ENCODE results near the gene DNPEP. TPM values are rescaled to one million over a fixed set of nuclear protein-coding genes. Genes with fewer than 3 reads are reported as not detected.

DNPEP gene
- total and polyA plus RNA-seq, 2 donors (not counting 1 experiment from before 2014, with no cell fraction given): 82.6 to 91.7 TPM

GRCh38 chr2:219388121-219388906 is 602 bp upstream of the DNPEP start:
- H3K9me3 Mint-ChIP-seq (ENCODE audit: insufficient read depth): no peaks in the 10 kb centered on the region
- ATAC-seq (ENCODE audit: low read depth): peak; percentile 77

More at GRCh38 chr2:219388121-219388906, 602 bp upstream of the DNPEP start:
- TF ChIP-seq CTCF (IDR thresholded peaks at IDR 0.05): peak; percentile 70
- TF ChIP-seq EZH2 (IDR thresholded peaks at IDR 0.05; ENCODE audit: borderline replicate concordance, insufficient read depth, low read depth, low read length, poor library complexity, severe bottlenecking): no peak
- Histone ChIP-seq H3K9ac (ENCODE audit: low read length) (peak overlapping the region; percentile 55), H3K9me3 (ENCODE audit: control extremely low read depth in 1 of 3, control insufficient read depth in 2 of 3, insufficient read depth in 1 of 3, low read length in 2 of 3) (peaks cover 0 to 3% (median 0%) of the 10 kb centered on the region in 3 donors), H3K27ac (ENCODE audit: low read length in 2 of 2) (peak overlapping the region; percentile 62 to 85), H3K36me3 (replicated peaks in 1 of 2; ENCODE audit: control extremely low read depth in 1 of 2, control insufficient read depth in 1 of 2, extremely low read depth in 1 of 2, insufficient read depth in 2 of 2, low read length in 1 of 2) (peaks cover 0 to 30% of the 10 kb centered on the region in 2 experiments), H3K4me2 (replicated peaks; ENCODE audit: low read depth, low read length, poor library complexity, severe bottlenecking) (peak overlapping the region; percentile 77), H3K27me3 (replicated peaks in 1 of 4; ENCODE audit: control extremely low read depth in 1 of 4, control insufficient read depth in 3 of 4, insufficient read depth in 4 of 4, low read length in 3 of 4) (peaks cover 0 to 3% (median 0%) of the 10 kb centered on the region in 4 experiments), H2AFZ (ENCODE audit: insufficient read depth, low read depth, low read length, poor library complexity, severe bottlenecking) (peak overlapping the region; percentile 92), H3K4me1 (ENCODE audit: control insufficient read depth in 2 of 2, insufficient read depth in 2 of 2, low read length in 2 of 2) (peaks cover 15 to 18% of the 10 kb centered on the region in 2 donors), H3K4me3 (ENCODE audit: control extremely low read depth in 1 of 5, extremely low read depth in 1 of 5, insufficient read depth in 1 of 5, low read depth in 2 of 5, low read length in 4 of 5) (peak overlapping the region in 4 of 5 experiments; percentile 23 to 50 (median 45)), H3K79me2 (ENCODE audit: control insufficient read depth, insufficient read depth, low read length) (peaks cover 19% of the 10 kb centered on the region), H4K20me1 (ENCODE audit: control insufficient read depth, insufficient read depth, low read length, poor library complexity, severe bottlenecking) (no peaks in the 10 kb centered on the region)
- Mint-ChIP-seq H3K4me3 (peak overlapping the region; percentile 95), H3K27me3 (peaks cover 5% of the 10 kb centered on the region), H3K27ac (peak overlapping the region; percentile 93), H3K4me1 (peaks cover 13% of the 10 kb centered on the region)
- ChIA-PET CTCF (interaction anchor here (0.7 to 6.0 kb wide), 22 partner anchors 10 to 987 kb away, joined by 3 to 32 read pairs (median 4); partner anchors contain the start of genes BCS1L, DNAJB2, GLB1L and STK16), POLR2A (interaction anchor here (0.6 to 2.6 kb wide), 15 partner anchors 16 to 1162 kb away, joined by 3 to 12 read pairs (median 4); partner anchors contain the start of genes CNPPD1, DNAJB2, GLB1L and GMPPA)
- intact Hi-C loops (cut with micrococcal nuclease): loop anchor here (1.0 to 5.0 kb wide), 12 partner anchors 91 to 1171 kb away; partner anchors contain the start of genes ANKZF1, ARPC2, ATG9A and BCS1L
- DNase-seq: peak; percentile 99
- under 1% methylated on average over 50 of the region's 78 CpGs for WGBS (ENCODE audit: insufficient coverage)

Measured in B cell (primary cell).